Left lobe of liver (tissue), 2 donors: ENCODE measurements around the gene TERT. TPM values are rescaled to one million over a fixed set of nuclear protein-coding genes. Genes with fewer than 3 reads are reported as not detected.

ENCODE experiments used
- ATAC-seq: fragments of 200-7000 bp; cut with Tn5 transposase; one replicate; pipeline ENCODE4 v1.9.1; 2020; ENCODE audit warnings: mild to moderate bottlenecking, moderate library complexity
- DNase-seq: peaks from one replicate; pipeline ENCODE4 v3.0.0-alpha.2; 2020; ENCODE audit warnings: low spot score
- total RNA-seq: library from RNA; stranded (reverse); gene quantifications from one replicate; pipeline ENCODE4 v1.2.1, GENCODE V29; 2021
- donor health status: DM: no; HTN: no; CAD: no; lungs with moderate emphysema.
- donor health status: DM: no; HTN: yes; CAD: no.

TERT gene
- total RNA-seq, 1 donor from 2014 or later, result 0.10 TPM

GRCh38 chr5:1222621-1223277 is 72.1 kb downstream of the TERT start:
- ATAC-seq, result no peak
- DNase-seq, result no peak

- ATAC-seq, result no peak
- no peak for DNase-seq
These were observed 72.7 kb downstream of the TERT start for GRCh38 chr5:1222147-1222546.

- ATAC-seq (no peak), DNase-seq (no peak)
These were observed 73.1 kb downstream of the TERT start for GRCh38 chr5:1221721-1222120.

GRCh38 chr5:1220831-1221230 is 74.0 kb downstream of the TERT start:
- DNase-seq (no peak), ATAC-seq (no peak)

- ATAC-seq (no peak), DNase-seq (no peak)
These were observed 74.5 kb downstream of the TERT start for GRCh38 chr5:1220351-1220750.

- ATAC-seq, result no peak
- no peak for DNase-seq
These were observed 75.1 kb downstream of the TERT start for GRCh38 chr5:1219768-1220100.

- no peak for ATAC-seq
- DNase-seq, result no peak
These were observed 75.6 kb downstream of the TERT start for GRCh38 chr5:1219098-1219767.

GRCh38 chr5:1218351-1219080 is 76.4 kb downstream of the TERT start:
- DNase-seq (no peak), ATAC-seq (no peak)

- DNase-seq (no peak), ATAC-seq (no peak)
These were observed 77.2 kb downstream of the TERT start for GRCh38 chr5:1217596-1218206.

- ATAC-seq (no peak), DNase-seq (no peak)
These were observed 78.0 kb downstream of the TERT start for GRCh38 chr5:1216918-1217295.

GRCh38 chr5:1216211-1216917 is 78.5 kb downstream of the TERT start:
- DNase-seq (no peak), ATAC-seq (no peak)

GRCh38 chr5:1215320-1216096 is 79.4 kb downstream of the TERT start:
- ATAC-seq (no peak), DNase-seq (no peak)

GRCh38 chr5:1214936-1215220 is 80.0 kb downstream of the TERT start:
- no peak for ATAC-seq
- no peak for DNase-seq

- DNase-seq (no peak), ATAC-seq (no peak)
These were observed 80.5 kb downstream of the TERT start for GRCh38 chr5:1214163-1214935.

- DNase-seq (no peak), ATAC-seq (no peak)
These were observed 81.2 kb downstream of the TERT start for GRCh38 chr5:1213508-1214162.

- no peak for ATAC-seq
- no peak for DNase-seq
These were observed 82.0 kb downstream of the TERT start for GRCh38 chr5:1212881-1213280.

- ATAC-seq, result no peak
These were observed 82.6 kb downstream of the TERT start for GRCh38 chr5:1212271-1212670.

GRCh38 chr5:1211701-1212100 is 83.2 kb downstream of the TERT start:
- no peak for ATAC-seq
- no peak for DNase-seq

More at GRCh38 chr5:1212271-1212670, 82.6 kb downstream of the TERT start:
- DNase-seq, result no peak

- DNase-seq, result no peak
These were observed 84.0 kb downstream of the TERT start for GRCh38 chr5:1210832-1211251.

More at GRCh38 chr5:1210832-1211251, 84.0 kb downstream of the TERT start:
- no peak for ATAC-seq
